ENCODE measurements around the gene RPRD2. TPM values are rescaled to one million over a fixed set of nuclear protein-coding genes. Genes with fewer than 3 reads are reported as not detected.

The RPRD2 gene
- total and polyA plus RNA-seq, 9 of the 15 experiments (the other 6 are each of a cell fraction or from before 2014, with no cell fraction given): 1.5 to 21.6 (median 7.7) TPM

GRCh38 chr1:150363426-150364230 lies at the start of gene RPRD2 (continued):
- no peak for TF ChIP-seq REST (IDR thresholded peaks at IDR 0.05; ENCODE audit: borderline replicate concordance)
- TF ChIP-seq REST (CRISPR knock-in tag; IDR thresholded peaks at IDR 0.05; ENCODE audit: low read depth): peak; percentile 48; the same call in 1 of the 2 replicates
- peak; percentile 57 for TF ChIP-seq CBFA2T3 (IDR thresholded peaks at IDR 0.05)
- no peak for TF ChIP-seq EHMT2 (IDR thresholded peaks at IDR 0.05)
- TF ChIP-seq RNF219 (CRISPR knock-in tag; IDR thresholded peaks at IDR 0.05): no peak
- TF ChIP-seq ZNF121 (CRISPR knock-in tag; conservative IDR thresholded peaks at IDR 0.05): no peak
- peak; percentile 95 for TF ChIP-seq TBP (optimal IDR thresholded peaks at IDR 0.05; ENCODE audit: low read depth, low read length)
- TF ChIP-seq FOXJ2 (tag; IDR thresholded peaks at IDR 0.05): peak; percentile 75
- TF ChIP-seq RREB1 (CRISPR knock-in tag; IDR thresholded peaks at IDR 0.05): peak; percentile 86; the same call in 1 of the 2 replicates
- no peak for TF ChIP-seq POU5F1 (IDR thresholded peaks at IDR 0.05; ENCODE audit: borderline replicate concordance, low read depth, low read length, partially characterized antibody)
- TF ChIP-seq RBM25 (IDR thresholded peaks at IDR 0.05; ENCODE audit: low read depth, low read length, severe bottlenecking): no peak
